Left ventricle myocardium inferior (tissue), 1 donor: ENCODE measurements around the gene NOL4L. TPM values are rescaled to one million over a fixed set of nuclear protein-coding genes. Genes with fewer than 3 reads are reported as not detected.

Experiments used
- DNase-seq: peaks from one replicate; pipeline ENCODE4 v3.0.0-alpha.2; 2020
- H3K27ac ChIP-seq: fragments of 200-600 bp; replicated peaks from 2 replicates; pipeline ENCODE4 v1.8.0; 2021
- H3K27me3 ChIP-seq: fragments of 200-600 bp; 2 replicates; pipeline ENCODE4 v1.8.0; 2021; ENCODE audit warnings: low read depth
- H3K36me3 ChIP-seq: fragments of 200-600 bp; 2 replicates; pipeline ENCODE4 v1.8.0; 2021
- H3K4me1 ChIP-seq: fragments of 200-600 bp; 2 replicates; pipeline ENCODE4 v1.8.0; 2021
- H3K4me3 ChIP-seq: fragments of 200-600 bp; 2 replicates; pipeline ENCODE4 v1.8.0; 2021; ENCODE audit warnings: mild to moderate bottlenecking, moderate library complexity
- H3K9me3 ChIP-seq: fragments of 200-600 bp; replicated peaks from 2 replicates; pipeline ENCODE4 v1.8.0; 2021
- CTCF ChIP-seq: fragments of 200-600 bp; IDR thresholded peaks from 2 replicates; pipeline ENCODE4 v1.8.0; 2021; ENCODE audit warnings: antibody characterized with exemption, mild to moderate bottlenecking, borderline replicate concordance
- intact Hi-C: fragments of 100-400 bp; cut with micrococcal nuclease; formaldehyde crosslinking; loops from one replicate; pipeline ENCODE4 v1.11.0; 2022
- total RNA-seq: library from RNA; stranded (reverse); fragmentation: NEBNext Ultra II Directional; extraction: Animal tissue kit (Norgen Biotek cat#: 25700); gene quantifications from one replicate; pipeline ENCODE4 v1.2.1, GENCODE V29; 2021
- donor health status: DM: no; HTN: yes; CAD: no; lungs with severe emphysema.

The NOL4L gene
- total RNA-seq, 1 donor from 2014 or later: 5.6 TPM

- Histone ChIP-seq H3K27me3 (no peaks in the 10 kb centered on the region), H3K36me3 (peaks cover 91% of the 10 kb centered on the region), H3K4me3 (no peak overlapping the region), H3K27ac (peak overlapping the region; percentile 70), H3K4me1 (peaks cover 33% of the 10 kb centered on the region), H3K9me3 (no peaks in the 10 kb centered on the region)
- intact Hi-C loops: no loop called here
- no peak for TF ChIP-seq CTCF
- no peak for DNase-seq
These were observed 152.9 kb downstream of the NOL4L start for GRCh38 chr20:32432277-32432676.

- Histone ChIP-seq H3K4me1 (peaks cover 33% of the 10 kb centered on the region), H3K27ac (no peak overlapping the region), H3K4me3 (no peak overlapping the region), H3K27me3 (no peaks in the 10 kb centered on the region), H3K9me3 (no peaks in the 10 kb centered on the region), H3K36me3 (peaks cover 83% of the 10 kb centered on the region)
- intact Hi-C loops: no loop called here
- DNase-seq: no peak
- TF ChIP-seq CTCF: no peak
These were observed 153.7 kb downstream of the NOL4L start for GRCh38 chr20:32431457-32431856.

- Histone ChIP-seq H3K9me3 (no peaks in the 10 kb centered on the region), H3K4me1 (peaks cover 33% of the 10 kb centered on the region), H3K27ac (no peak overlapping the region), H3K4me3 (no peak overlapping the region), H3K27me3 (no peaks in the 10 kb centered on the region), H3K36me3 (peaks cover 67% of the 10 kb centered on the region)
- intact Hi-C loops: no loop called here
- TF ChIP-seq CTCF: no peak
- DNase-seq: no peak
These were observed 155.3 kb downstream of the NOL4L start for GRCh38 chr20:32429745-32430360.

- no peak for DNase-seq
- intact Hi-C loops: no loop called here
- no peaks in the 10 kb centered on the region for H3K27me3 ChIP-seq
- no peak overlapping the region for H3K4me3 ChIP-seq
- no peak overlapping the region for H3K27ac ChIP-seq
- peaks cover 62% of the 10 kb centered on the region for H3K36me3 ChIP-seq
- peaks cover 32% of the 10 kb centered on the region for H3K4me1 ChIP-seq
- H3K9me3 ChIP-seq: no peaks in the 10 kb centered on the region
- TF ChIP-seq CTCF: no peak
These were observed 155.8 kb downstream of the NOL4L start for GRCh38 chr20:32429343-32429742.

- Histone ChIP-seq H3K27me3 (no peaks in the 10 kb centered on the region), H3K36me3 (peaks cover 49% of the 10 kb centered on the region), H3K4me1 (peaks cover 18% of the 10 kb centered on the region), H3K4me3 (no peak overlapping the region), H3K27ac (no peak overlapping the region), H3K9me3 (no peaks in the 10 kb centered on the region)
- no peak for TF ChIP-seq CTCF
- no peak for DNase-seq
- intact Hi-C loops: no loop called here
These were observed 157.1 kb downstream of the NOL4L start for GRCh38 chr20:32427996-32428395.

GRCh38 chr20:32421290-32421689, 163.8 kb downstream of the NOL4L start:
- no peaks in the 10 kb centered on the region for H3K27me3 ChIP-seq
- no peaks in the 10 kb centered on the region for H3K9me3 ChIP-seq
- intact Hi-C loops: no loop called here
- H3K4me1 ChIP-seq: no peaks in the 10 kb centered on the region
- no peak overlapping the region for H3K27ac ChIP-seq
- H3K4me3 ChIP-seq: no peak overlapping the region
- TF ChIP-seq CTCF: no peak
- no peaks in the 10 kb centered on the region for H3K36me3 ChIP-seq
- no peak for DNase-seq
